OCI-LY1 (cell line): Measurements from ENCODE around the gene MKI67.

Experiments used
- CTCF ChIP-seq: fragments of 200-600 bp; sonication (generic), shearing (Covaris generic); IDR thresholded peaks from 2 replicates; pipeline ENCODE4 v1.5.1; 2017; ENCODE audit warnings: mild to moderate bottlenecking, antibody characterized with exemption, low read length, moderate library complexity, mixed read lengths
- EZH2 ChIP-seq: fragments of 200-600 bp; sonication (generic), shearing (Covaris generic); IDR thresholded peaks from 2 replicates; pipeline ENCODE4 v1.8.0; 2017; ENCODE audit warnings: borderline replicate concordance, mixed run types, mild to moderate bottlenecking, antibody characterized with exemption, low read length, moderate library complexity, mixed read lengths

- TF ChIP-seq CTCF (peak; percentile 30), EZH2 (no peak)
Measured at GRCh38 chr10:128116851-128117615, 9.2 kb downstream of the MKI67 start.
